Ascending aorta (tissue), 2 donors: ENCODE measurements around the gene MYH7B. TPM values are rescaled to one million over a fixed set of nuclear protein-coding genes. Genes with fewer than 3 reads are reported as not detected.

Source experiments
- DNase-seq, 2 donors: peaks; one replicate each; pipeline ENCODE4 v3.0.0-alpha.2; 2019; ENCODE audit warnings: low spot score in 2 of 2
- H3K27ac ChIP-seq, 2 donors: fragments of 200-600 bp; sonication (generic); one replicate each; pipeline ENCODE4 v1.5.1; 2016 to 2017; ENCODE audit warnings: mild to moderate bottlenecking in 1 of 2
- H3K27me3 ChIP-seq: fragments of 200-600 bp; sonication (generic); one replicate; pipeline ENCODE4 v1.5.1; 2017
- H3K36me3 ChIP-seq, 2 donors: fragments of 200-600 bp; sonication (generic); one replicate each; pipeline ENCODE4 v1.5.1; 2016
- H3K4me1 ChIP-seq, 2 donors: fragments of 200-600 bp; sonication (generic); one replicate each; pipeline ENCODE4 v1.5.1; 2016 to 2017; ENCODE audit warnings: mild to moderate bottlenecking in 1 of 2
- H3K4me3 ChIP-seq, 2 donors: fragments of 200-600 bp; sonication (generic); one replicate each; pipeline ENCODE4 v1.5.1; 2016 to 2017; ENCODE audit warnings: mild to moderate bottlenecking in 1 of 2
- H3K9me3 ChIP-seq, 2 donors: fragments of 200-600 bp; sonication (generic); one replicate each; pipeline ENCODE4 v1.5.1; 2016
- CTCF ChIP-seq, 3 experiments: fragments of 200-600 bp in 2 of 3; fragments of 450-650 bp in 1 of 3; sonication (generic) in 2 of 3; IDR thresholded peaks; one replicate each; pipeline ENCODE4 v1.5.1; 2016 to 2019; ENCODE audit warnings: antibody characterized with exemption in 3 of 3, mild to moderate bottlenecking in 1 of 3, moderate library complexity in 1 of 3
- intact Hi-C: fragments of 100-400 bp; cut with DNase I; formaldehyde crosslinking; loops from one replicate; pipeline ENCODE4 v1.15.1; 2023
- total RNA-seq: library from RNA; depleted of rRNA; stranded (reverse); fragments of >200 nt; gene quantifications from one replicate; pipeline ENCODE4 v1.1.0, GENCODE V29; 2016

MYH7B gene
- total RNA-seq, 1 donor from 2014 or later, result 4.7 TPM

- Histone ChIP-seq H3K4me3 (no peak overlapping the region), H3K27me3 (no peaks in the 10 kb centered on the region), H3K9me3 (no peaks in the 10 kb centered on the region), H3K27ac (no peak overlapping the region), H3K4me1 (no peaks in the 10 kb centered on the region), H3K36me3 (peaks cover 69 to 72% of the 10 kb centered on the region in 2 donors)
- intact Hi-C loops, result no loop called here
- TF ChIP-seq CTCF (IDR thresholded peaks at IDR 0.05), result no peak
- no peak for DNase-seq
These were observed 39.5 kb downstream of the MYH7B start for GRCh38 chr20:34995192-34995591.

- Histone ChIP-seq H3K36me3 (peaks cover 74 to 77% of the 10 kb centered on the region in 2 donors), H3K9me3 (no peaks in the 10 kb centered on the region), H3K4me1 (no peaks in the 10 kb centered on the region), H3K27me3 (no peaks in the 10 kb centered on the region), H3K27ac (no peak overlapping the region), H3K4me3 (no peak overlapping the region)
- intact Hi-C loops, result no loop called here
- no peak for DNase-seq
- no peak for TF ChIP-seq CTCF (IDR thresholded peaks at IDR 0.05)
These were observed 40.0 kb downstream of the MYH7B start for GRCh38 chr20:34995696-34996095.

- Histone ChIP-seq H3K27ac (no peak overlapping the region), H3K27me3 (no peaks in the 10 kb centered on the region), H3K36me3 (peaks cover 82 to 85% of the 10 kb centered on the region in 2 donors), H3K9me3 (no peaks in the 10 kb centered on the region), H3K4me1 (no peaks in the 10 kb centered on the region), H3K4me3 (no peak overlapping the region)
- intact Hi-C loops, result no loop called here
- DNase-seq, result no peak
- no peak for TF ChIP-seq CTCF (IDR thresholded peaks at IDR 0.05)
These were observed 40.8 kb downstream of the MYH7B start for GRCh38 chr20:34996243-34997028.

- H3K27ac ChIP-seq, result no peak overlapping the region
- no peak for TF ChIP-seq CTCF (IDR thresholded peaks at IDR 0.05)
- peaks cover 89 to 92% of the 10 kb centered on the region in 2 donors for H3K36me3 ChIP-seq
- no peak for DNase-seq
- H3K27me3 ChIP-seq, result no peaks in the 10 kb centered on the region
- no peaks in the 10 kb centered on the region for H3K4me1 ChIP-seq
- intact Hi-C loops, result no loop called here
- H3K4me3 ChIP-seq, result no peak overlapping the region
- no peaks in the 10 kb centered on the region for H3K9me3 ChIP-seq
These were observed 41.5 kb downstream of the MYH7B start for GRCh38 chr20:34997131-34997561.

GRCh38 chr20:34997774-34998173 is 42.1 kb downstream of the MYH7B start:
- TF ChIP-seq CTCF (IDR thresholded peaks at IDR 0.05), result no peak

More at GRCh38 chr20:34997774-34998173, 42.1 kb downstream of the MYH7B start:
- Histone ChIP-seq H3K27ac (no peak overlapping the region), H3K4me1 (no peaks in the 10 kb centered on the region), H3K36me3 (peaks cover 94 to 98% of the 10 kb centered on the region in 2 donors), H3K4me3 (no peak overlapping the region), H3K27me3 (no peaks in the 10 kb centered on the region), H3K9me3 (no peaks in the 10 kb centered on the region)
- intact Hi-C loops, result no loop called here
- DNase-seq, result no peak
